ENCODE measurements around the gene MIS18A. TPM values are rescaled to one million over a fixed set of nuclear protein-coding genes. Genes with fewer than 3 reads are reported as not detected.
"Not testable (repeated sequence)": the region's sequence is repeated elsewhere in the genome, so short reads cannot be mapped to it uniquely, and the experiment has no call there.

MIS18A gene
- total RNA-seq, 1 donor from 2014 or later: 26.8 TPM

DNA sequence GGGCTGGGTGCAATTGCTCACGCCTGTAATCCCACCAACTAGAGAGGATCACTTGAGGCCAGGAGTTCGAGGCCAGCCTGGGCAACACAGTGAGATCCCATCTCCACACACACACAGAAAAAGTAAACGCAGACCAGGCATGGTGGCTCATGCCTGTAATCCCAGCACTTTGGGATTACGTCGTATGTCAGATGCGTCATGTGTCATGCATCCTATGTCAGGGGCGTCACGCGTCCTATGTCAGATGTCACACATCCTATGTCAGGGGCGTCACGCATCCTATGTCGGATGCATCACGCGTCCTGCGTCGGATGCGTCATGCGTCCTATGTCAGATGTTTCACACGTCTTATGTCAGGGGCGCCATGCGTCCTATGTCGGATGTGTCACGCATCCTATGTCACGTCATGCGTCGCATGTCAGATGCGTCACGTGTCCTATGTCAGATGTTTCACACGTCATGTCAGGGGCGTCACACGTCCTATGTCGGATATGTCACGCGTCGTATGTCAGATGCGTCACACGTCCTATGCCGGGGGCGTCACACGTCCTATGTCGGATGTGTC lies 21.4 kb upstream of the MIS18A start:
- Mint-ChIP-seq H3K36me3 (ENCODE audit: low read depth) (peaks cover 2% of the 10 kb centered on the region), H3K27ac (no peak overlapping the region), H3K4me1 (ENCODE audit: low read depth) (no peaks in the 10 kb centered on the region), H3K4me3 (no peak overlapping the region), H3K9me3 (no peaks in the 10 kb centered on the region), H3K27me3 (ENCODE audit: insufficient read depth) (no peaks in the 10 kb centered on the region)
- intact Hi-C loops (cut with micrococcal nuclease): no loop called here
- no peak for DNase-seq (ENCODE audit: low spot score)

DNA sequence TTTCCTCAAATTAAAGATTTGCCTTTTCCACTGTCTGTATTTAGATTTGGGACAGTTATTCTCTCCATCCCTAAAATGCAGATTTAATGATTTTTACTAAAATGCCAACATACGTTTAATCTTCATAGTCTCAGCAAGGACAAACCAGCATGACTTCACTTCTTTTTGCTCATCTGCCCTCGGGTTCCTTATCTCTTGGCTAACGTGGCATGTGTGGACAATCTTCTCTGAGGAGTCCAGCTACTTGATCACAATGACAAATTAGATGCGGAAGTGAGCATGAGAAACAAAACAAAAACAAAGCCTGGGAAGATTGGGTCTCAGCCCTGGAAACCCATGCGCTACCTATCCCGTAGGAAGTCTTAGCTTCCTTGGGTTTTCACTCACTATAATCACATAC lies 20.8 kb upstream of the MIS18A start:
- intact Hi-C loops (cut with micrococcal nuclease): no loop called here
- Mint-ChIP-seq H3K4me1 (ENCODE audit: low read depth) (no peaks in the 10 kb centered on the region), H3K36me3 (ENCODE audit: low read depth) (no peaks in the 10 kb centered on the region), H3K9me3 (no peaks in the 10 kb centered on the region), H3K4me3 (no peak overlapping the region), H3K27me3 (ENCODE audit: insufficient read depth) (no peaks in the 10 kb centered on the region), H3K27ac (no peak overlapping the region)
- DNase-seq (ENCODE audit: low spot score): no peak

DNA sequence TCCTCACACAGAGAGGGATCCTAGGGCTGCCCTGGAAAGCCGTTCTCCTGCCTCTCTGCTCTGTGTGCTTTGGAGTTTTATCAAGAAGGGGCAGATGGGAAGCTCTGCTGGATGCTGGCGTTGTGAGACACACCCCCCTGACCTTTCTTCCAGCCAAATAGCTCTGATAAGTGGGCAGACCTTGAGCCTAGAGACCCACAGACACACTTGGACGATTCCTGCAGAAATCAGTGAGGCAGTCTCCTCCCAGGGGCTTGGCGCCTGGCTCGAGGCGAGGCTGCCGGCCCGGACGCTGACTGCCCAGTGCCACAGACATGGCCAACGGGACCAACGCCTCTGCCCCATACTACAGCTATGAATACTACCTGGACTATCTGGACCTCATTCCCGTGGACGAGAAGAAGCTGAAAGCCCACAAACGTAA lies 19.8 kb upstream of the MIS18A start, which contains the start of gene MRAP:
Gene MRAP, plus strand, starts transcription at position 198 of the 424 bp plus-strand sequence. Its CDS starts 117 bp downstream, at position 315.
- intact Hi-C loops (cut with micrococcal nuclease): no loop called here
- no peak within 1 kb of the TSS for H3K4me3 Mint-ChIP-seq
- H3K4me1 Mint-ChIP-seq (ENCODE audit: low read depth): no peaks in the 10 kb centered on the region
- no peaks in the 10 kb centered on the region for H3K36me3 Mint-ChIP-seq (ENCODE audit: low read depth)
- H3K27ac Mint-ChIP-seq: no peak within 1 kb of the TSS
- H3K9me3 Mint-ChIP-seq: no peaks in the 10 kb centered on the region
- no peak for DNase-seq (ENCODE audit: low spot score)
- H3K27me3 Mint-ChIP-seq (ENCODE audit: insufficient read depth): no peaks in the 10 kb centered on the region

DNA sequence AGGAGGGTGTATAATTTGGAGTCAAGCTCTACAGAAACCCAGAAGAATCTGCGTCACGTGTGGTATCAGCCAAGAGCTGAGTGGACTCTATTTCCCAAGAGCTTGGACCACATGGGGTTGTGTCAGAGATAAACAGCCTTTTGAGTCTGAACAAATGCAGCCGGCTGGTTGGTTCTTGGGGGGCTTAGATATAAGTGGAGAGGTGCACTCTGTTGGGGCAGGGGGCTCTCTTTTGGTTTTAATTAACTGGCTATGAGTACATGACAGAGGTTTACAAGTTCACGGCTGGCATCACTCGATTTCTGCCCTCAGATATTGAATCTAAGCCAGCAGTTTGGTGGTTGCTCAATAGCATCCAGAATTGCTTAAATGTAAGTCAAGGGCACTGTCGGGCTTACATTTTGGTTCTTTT lies 19.3 kb upstream of the MIS18A start:
- H3K27ac Mint-ChIP-seq: no peak overlapping the region
- H3K36me3 Mint-ChIP-seq (ENCODE audit: low read depth): no peaks in the 10 kb centered on the region
- no peak for DNase-seq (ENCODE audit: low spot score)
- no peaks in the 10 kb centered on the region for H3K4me1 Mint-ChIP-seq (ENCODE audit: low read depth)
- no peaks in the 10 kb centered on the region for H3K27me3 Mint-ChIP-seq (ENCODE audit: insufficient read depth)
- no peaks in the 10 kb centered on the region for H3K9me3 Mint-ChIP-seq
- H3K4me3 Mint-ChIP-seq: no peak overlapping the region
- intact Hi-C loops (cut with micrococcal nuclease): no loop called here

DNA sequence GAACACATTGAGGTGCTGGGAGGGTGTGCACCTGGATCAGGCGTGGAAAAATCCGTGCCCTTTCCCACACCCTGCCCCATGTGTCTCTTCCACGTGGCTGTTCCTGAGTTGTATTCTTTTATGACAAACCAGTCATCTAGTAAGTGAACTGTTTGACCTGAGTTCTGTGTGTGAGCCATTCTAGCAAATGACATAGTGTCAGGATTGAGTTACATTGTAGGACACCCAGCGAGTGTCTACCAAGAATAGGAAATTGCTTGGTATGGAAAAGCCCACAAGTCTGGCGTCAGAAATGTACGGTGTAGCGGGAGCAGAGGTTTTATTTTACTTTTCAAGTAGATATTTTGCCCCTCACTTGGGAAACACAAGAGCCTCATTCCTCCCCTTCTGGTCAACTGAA lies 18.6 kb upstream of the MIS18A start:
- no peak for DNase-seq (ENCODE audit: low spot score)
- Mint-ChIP-seq H3K4me1 (ENCODE audit: low read depth) (no peaks in the 10 kb centered on the region), H3K36me3 (ENCODE audit: low read depth) (no peaks in the 10 kb centered on the region), H3K9me3 (no peaks in the 10 kb centered on the region), H3K4me3 (no peak overlapping the region), H3K27ac (no peak overlapping the region), H3K27me3 (ENCODE audit: insufficient read depth) (no peaks in the 10 kb centered on the region)
- intact Hi-C loops (cut with micrococcal nuclease): no loop called here

DNA sequence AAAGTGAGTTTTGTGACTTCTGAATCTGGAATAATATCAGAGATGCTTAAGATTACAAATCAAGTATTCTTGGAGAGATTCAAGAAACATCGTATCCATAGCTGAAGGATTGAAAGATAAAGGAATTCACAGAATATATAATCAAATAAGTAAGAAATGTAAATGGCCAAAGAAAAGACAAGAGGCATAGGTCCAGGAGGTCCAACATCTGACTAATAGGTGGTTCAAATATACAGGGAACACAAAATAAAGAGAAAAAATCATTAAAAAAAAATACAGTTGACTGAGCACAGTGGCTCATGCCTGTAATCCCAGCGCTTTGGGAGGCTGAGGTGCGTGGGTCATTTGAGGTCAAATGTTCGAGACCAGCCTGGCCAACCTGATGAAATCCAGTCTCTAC lies 6.6 kb upstream of the MIS18A start:
- Mint-ChIP-seq H3K9me3 (no peaks in the 10 kb centered on the region), H3K4me3 (no peak overlapping the region), H3K27ac (no peak overlapping the region), H3K36me3 (ENCODE audit: low read depth) (no peaks in the 10 kb centered on the region), H3K27me3 (ENCODE audit: insufficient read depth) (no peaks in the 10 kb centered on the region), H3K4me1 (ENCODE audit: low read depth) (peaks cover 2% of the 10 kb centered on the region)
- DNase-seq (ENCODE audit: low spot score): no peak
- intact Hi-C loops (cut with micrococcal nuclease): no loop called here

DNA sequence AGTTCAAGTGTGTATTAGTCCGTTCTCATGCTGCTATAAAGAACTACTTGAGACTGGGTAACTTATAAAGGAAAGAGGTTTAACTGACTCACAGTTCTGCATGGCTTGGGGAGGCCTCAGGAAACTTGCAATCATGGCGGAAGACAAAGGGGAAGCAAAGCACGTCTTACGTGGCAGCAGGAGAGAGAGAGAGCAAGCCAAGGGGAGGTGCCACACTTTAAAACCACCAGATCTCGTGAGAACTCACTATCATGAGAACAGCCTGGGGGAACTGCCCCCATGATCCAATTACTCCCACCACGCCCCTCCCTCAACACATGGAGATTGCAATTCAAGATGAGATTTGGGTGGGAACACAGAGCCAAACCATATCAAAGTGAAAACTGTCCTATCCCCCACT lies 4.1 kb upstream of the MIS18A start:
- no peak for DNase-seq (ENCODE audit: low spot score)
- H3K36me3 Mint-ChIP-seq (ENCODE audit: low read depth): peaks cover 1% of the 10 kb centered on the region
- H3K27me3 Mint-ChIP-seq (ENCODE audit: insufficient read depth): no peaks in the 10 kb centered on the region
- H3K27ac Mint-ChIP-seq: no peak overlapping the region
- intact Hi-C loops (cut with micrococcal nuclease): no loop called here
- peaks cover 18% of the 10 kb centered on the region for H3K4me1 Mint-ChIP-seq (ENCODE audit: low read depth)
- no peak overlapping the region for H3K4me3 Mint-ChIP-seq
- no peaks in the 10 kb centered on the region for H3K9me3 Mint-ChIP-seq

DNA sequence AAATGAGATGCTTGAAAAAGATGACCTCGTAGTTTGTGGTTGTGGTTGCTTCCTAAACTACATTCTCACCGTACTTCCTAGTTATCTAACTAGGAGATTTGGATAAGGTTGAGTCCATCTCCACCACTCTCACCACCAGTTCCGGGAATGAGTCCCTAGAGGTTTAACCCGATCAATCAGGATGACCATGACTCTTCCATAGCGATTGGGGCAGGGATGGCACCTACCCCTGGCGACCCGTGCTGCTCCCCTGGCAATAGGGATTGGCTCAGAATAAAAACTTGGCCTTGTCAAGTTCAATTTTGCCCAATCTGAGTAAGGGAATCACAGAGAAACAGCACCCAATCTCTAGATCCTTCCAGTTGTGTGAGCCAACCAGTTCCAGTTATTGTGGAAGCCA lies 2.7 kb upstream of the MIS18A start:
- H3K4me3 Mint-ChIP-seq: no peak overlapping the region
- H3K27ac Mint-ChIP-seq: no peak overlapping the region
- H3K27me3 Mint-ChIP-seq (ENCODE audit: insufficient read depth): no peaks in the 10 kb centered on the region
- no peak for DNase-seq (ENCODE audit: low spot score)
- intact Hi-C loops (cut with micrococcal nuclease): no loop called here
- H3K4me1 Mint-ChIP-seq (ENCODE audit: low read depth): peaks cover 21% of the 10 kb centered on the region
- peaks cover 1% of the 10 kb centered on the region for H3K36me3 Mint-ChIP-seq (ENCODE audit: low read depth)
- H3K9me3 Mint-ChIP-seq: no peaks in the 10 kb centered on the region

DNA sequence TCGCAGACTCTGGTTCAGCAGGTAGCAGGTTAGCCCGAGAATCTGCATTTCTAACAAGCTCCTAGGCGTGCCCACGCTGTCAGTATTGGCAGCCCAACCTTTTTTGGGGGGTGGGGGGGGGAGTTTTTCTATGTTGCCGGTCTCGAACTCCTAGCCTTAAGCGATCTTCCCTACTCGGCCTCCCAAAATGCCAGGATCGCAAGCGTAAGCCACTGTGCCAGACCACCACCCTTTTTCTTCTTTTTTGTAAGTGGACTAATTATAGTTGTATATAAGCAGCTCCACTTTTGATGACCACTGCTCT lies 480 bp upstream of the MIS18A start:
- DNase-seq (ENCODE audit: low spot score): no peak
- no peaks in the 10 kb centered on the region for H3K27me3 Mint-ChIP-seq (ENCODE audit: insufficient read depth)
- peak overlapping the region; percentile 97 for H3K27ac Mint-ChIP-seq
- peaks cover 1% of the 10 kb centered on the region for H3K36me3 Mint-ChIP-seq (ENCODE audit: low read depth)
- H3K4me1 Mint-ChIP-seq (ENCODE audit: low read depth): peaks cover 21% of the 10 kb centered on the region
- intact Hi-C loops (cut with micrococcal nuclease): loop anchor here (1.0 to 10.0 kb wide), 9 partner anchors 114 to 1263 kb away; partner anchors contain the start of genes CFAP298, GART, SCAF4 and SON
- H3K9me3 Mint-ChIP-seq: no peaks in the 10 kb centered on the region
- H3K4me3 Mint-ChIP-seq: peak overlapping the region; percentile 100

DNA sequence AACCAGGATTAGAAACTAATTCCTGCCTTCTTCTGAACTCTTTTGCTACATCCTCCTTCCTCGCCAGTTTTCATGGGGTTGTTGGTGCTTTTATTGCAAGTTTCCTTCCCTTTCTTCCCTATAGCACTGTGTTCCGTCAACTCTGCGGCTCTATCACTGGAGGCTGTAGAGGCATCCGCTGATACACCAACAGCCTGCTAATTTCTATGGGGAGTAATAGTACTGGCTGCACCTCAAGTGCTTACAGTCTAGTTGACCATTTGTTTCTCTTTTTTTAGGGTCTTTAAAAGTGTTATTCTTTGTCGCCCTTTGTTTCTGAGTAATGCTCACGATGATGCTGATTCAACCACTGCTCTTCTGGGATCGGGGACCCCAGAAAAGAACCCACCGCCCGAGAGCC lies 746 bp downstream of the MIS18A start:
- peak overlapping the region; percentile 76 for H3K27ac Mint-ChIP-seq
- peaks cover 1% of the 10 kb centered on the region for H3K36me3 Mint-ChIP-seq (ENCODE audit: low read depth)
- intact Hi-C loops (cut with micrococcal nuclease): loop anchor here (1.0 to 10.0 kb wide), 6 partner anchors 37 to 1265 kb away; partner anchors contain the start of genes CFAP298, GART and SON
- peak overlapping the region; percentile 100 for H3K4me3 Mint-ChIP-seq
- no peaks in the 10 kb centered on the region for H3K27me3 Mint-ChIP-seq (ENCODE audit: insufficient read depth)
- H3K9me3 Mint-ChIP-seq: no peaks in the 10 kb centered on the region
- H3K4me1 Mint-ChIP-seq (ENCODE audit: low read depth): peaks cover 21% of the 10 kb centered on the region
- DNase-seq (ENCODE audit: low spot score): no peak

DNA sequence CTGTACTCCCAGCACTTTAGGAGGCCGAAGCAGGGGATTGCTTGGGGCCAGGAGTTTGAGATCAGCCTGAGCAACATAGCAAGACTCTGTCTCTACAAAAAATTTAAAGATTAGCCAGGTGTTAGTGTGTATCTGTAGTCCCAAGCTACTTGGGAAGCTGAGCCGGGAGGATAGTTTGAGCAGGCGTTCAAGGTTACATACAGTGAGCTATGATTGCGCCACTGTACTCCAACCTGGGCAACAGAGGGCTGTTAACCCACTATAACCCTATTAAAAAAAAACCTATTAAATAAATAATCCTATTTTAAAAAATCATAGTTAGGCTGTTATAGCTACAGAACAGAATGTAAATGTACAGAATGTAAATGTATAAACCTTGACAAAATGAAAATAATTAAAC lies 2.2 kb downstream of the MIS18A start:
- DNase-seq (ENCODE audit: low spot score): no peak
- Mint-ChIP-seq H3K27me3 (ENCODE audit: insufficient read depth) (no peaks in the 10 kb centered on the region), H3K36me3 (ENCODE audit: low read depth) (peaks cover 1% of the 10 kb centered on the region), H3K27ac (no peak overlapping the region), H3K4me3 (peak overlapping the region; percentile 45), H3K9me3 (no peaks in the 10 kb centered on the region), H3K4me1 (ENCODE audit: low read depth) (peaks cover 21% of the 10 kb centered on the region)
- intact Hi-C loops (cut with micrococcal nuclease): loop anchor here (10.0 kb wide), 1 partner anchor 722 kb away; no protein-coding TSS in a partner anchor

DNA sequence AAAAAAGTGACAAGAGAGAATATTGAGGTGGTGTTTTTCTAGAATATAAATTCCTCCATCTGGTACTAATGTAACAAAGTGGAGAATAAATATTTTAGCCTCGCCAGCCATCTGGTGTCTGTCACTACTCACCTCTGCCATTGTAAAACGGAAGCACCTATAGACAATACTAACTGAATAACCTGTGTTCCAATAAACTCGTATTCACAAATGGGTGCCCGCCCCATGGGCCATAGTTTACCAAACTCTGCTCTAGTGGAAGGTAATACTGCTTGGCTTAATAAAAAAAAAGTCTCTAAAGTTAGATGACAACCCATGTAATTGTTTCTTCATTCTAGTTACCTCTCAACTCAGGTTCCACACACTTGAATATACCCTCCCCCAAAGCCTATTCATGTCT lies 8.1 kb downstream of the MIS18A start:
- Mint-ChIP-seq H3K27ac (no peak overlapping the region), H3K27me3 (ENCODE audit: insufficient read depth) (no peaks in the 10 kb centered on the region), H3K9me3 (no peaks in the 10 kb centered on the region), H3K4me3 (no peak overlapping the region), H3K36me3 (ENCODE audit: low read depth) (peaks cover 12% of the 10 kb centered on the region), H3K4me1 (ENCODE audit: low read depth) (no peaks in the 10 kb centered on the region)
- no peak for DNase-seq (ENCODE audit: low spot score)
- intact Hi-C loops (cut with micrococcal nuclease): loop anchor here (10.0 kb wide), 1 partner anchor 716 kb away; no protein-coding TSS in a partner anchor

DNA sequence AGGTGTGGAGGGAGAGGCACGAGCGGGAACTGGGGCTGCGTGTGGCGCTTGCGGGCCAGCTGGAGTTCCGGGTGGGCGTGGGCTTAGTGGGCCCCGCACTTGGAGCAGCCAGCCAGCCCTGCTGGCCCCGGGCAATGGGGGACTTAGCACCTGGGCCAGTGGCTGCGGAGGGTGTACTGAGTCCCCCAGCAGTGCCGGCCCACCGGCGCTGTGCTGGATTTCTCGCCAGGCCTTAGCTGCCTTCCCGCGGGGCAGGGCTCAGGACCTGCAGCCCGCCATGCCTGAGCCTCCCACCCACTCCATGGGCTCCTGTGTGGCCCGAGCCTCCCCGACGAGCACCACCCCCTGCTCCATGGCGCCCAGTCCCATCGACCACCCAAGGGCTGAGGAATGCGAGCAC lies 13.5 kb downstream of the MIS18A start:
- H3K36me3 Mint-ChIP-seq (ENCODE audit: low read depth); H3K4me1 Mint-ChIP-seq (ENCODE audit: low read depth); H3K27ac Mint-ChIP-seq; H3K9me3 Mint-ChIP-seq; H3K27me3 Mint-ChIP-seq (ENCODE audit: insufficient read depth); H3K4me3 Mint-ChIP-seq; DNase-seq (ENCODE audit: low spot score); intact Hi-C loops (cut with micrococcal nuclease): not testable (repeated sequence)

DNA sequence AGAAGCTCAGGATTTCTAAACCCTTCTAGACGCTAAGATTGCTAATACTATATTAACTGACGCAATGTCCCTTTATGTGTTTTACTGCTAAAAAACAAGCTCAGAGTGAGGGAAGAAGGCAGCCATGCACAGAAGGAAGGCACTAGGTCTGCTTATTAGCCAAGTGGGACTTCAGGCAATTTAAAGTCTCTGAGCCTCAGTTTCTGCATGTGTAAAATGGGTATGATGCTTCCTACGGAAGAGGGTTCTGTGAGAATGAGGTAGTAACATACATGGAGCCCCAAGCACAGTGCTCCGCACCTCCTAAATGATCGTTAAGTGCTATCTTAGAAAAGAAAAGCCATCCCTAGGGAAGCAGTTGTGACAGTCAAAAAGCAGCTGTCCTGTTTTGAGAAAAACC lies 16.9 kb downstream of the MIS18A start:
- DNase-seq (ENCODE audit: low spot score): no peak
- no peaks in the 10 kb centered on the region for H3K9me3 Mint-ChIP-seq
- peaks cover 2% of the 10 kb centered on the region for H3K36me3 Mint-ChIP-seq (ENCODE audit: low read depth)
- peaks cover 3% of the 10 kb centered on the region for H3K27me3 Mint-ChIP-seq (ENCODE audit: insufficient read depth)
- no peaks in the 10 kb centered on the region for H3K4me1 Mint-ChIP-seq (ENCODE audit: low read depth)
- intact Hi-C loops (cut with micrococcal nuclease): no loop called here
- no peak overlapping the region for H3K27ac Mint-ChIP-seq
- H3K4me3 Mint-ChIP-seq: no peak overlapping the region

All from activated T-helper 1 cell treated with anti-CD3 and anti-CD28 coated beads, Interleukin-12 subunit alpha, Interleukin-12 subunit beta, Interleukin-2, Interleukin-4 antibody, amounts not matched to agents 30 ng/mL and 10 ng/mL and 1 ng/mL, durations not matched to agents 14 hours and 24 hours and 36 hours (primary cell).